Measurements from ENCODE around the gene MBD3. TPM values are rescaled to one million over a fixed set of nuclear protein-coding genes. Genes with fewer than 3 reads are reported as not detected.

MBD3 gene
- polyA plus RNA-seq, 12 donors = 40.7 to 68.7 (median 44.7) TPM; not detected in 1

Other genes starting within 250 kb of the MBD3 start
- 10 to 100 TPM in 11 of 12 donors, not detected in 1; 44.5 to 91.2 (median 61.1) TPM for gene NDUFS7, start 209.0 kb downstream of the MBD3 start, polyA plus RNA-seq (ENCODE audit: insufficient read length in 12 of 12)
- gene GAMT, start 191.3 kb downstream of the MBD3 start, polyA plus RNA-seq (ENCODE audit: insufficient read length in 12 of 12) = 100 to 1,000 TPM in 10 of 12 donors, 10 to 100 TPM in 1, not detected in 1; 83.4 to 279 (median 178) TPM
- gene DAZAP1, start 185.3 kb downstream of the MBD3 start, polyA plus RNA-seq (ENCODE audit: insufficient read length in 12 of 12) = 100 to 1,000 TPM in 1 of 12 donors, 10 to 100 TPM in 10, not detected in 1; 53.6 to 125 (median 62.2) TPM
- gene RPS15, start 154.5 kb downstream of the MBD3 start, polyA plus RNA-seq (ENCODE audit: insufficient read length in 12 of 12) = 1,000 to 10,000 TPM in 4 of 12 donors, 100 to 1,000 TPM in 7, not detected in 1; 661 to 1,382 (median 915) TPM
- gene APC2, start 142.7 kb downstream of the MBD3 start, polyA plus RNA-seq (ENCODE audit: insufficient read length in 12 of 12) = 1 to 10 TPM in 2 of 12 donors, under 1 TPM in 9, not detected in 1; 0.45 to 6.1 (median 0.74) TPM
- 10 to 100 TPM in 11 of 12 donors, not detected in 1; 13.1 to 23.4 (median 14.4) TPM for gene C19orf25, start 113.7 kb downstream of the MBD3 start, polyA plus RNA-seq (ENCODE audit: insufficient read length in 12 of 12)
- gene PCSK4, start 102.5 kb downstream of the MBD3 start, polyA plus RNA-seq (ENCODE audit: insufficient read length in 12 of 12) = 1 to 10 TPM in 3 of 12 donors, under 1 TPM in 7, not detected in 2; 0.52 to 3.3 (median 0.79) TPM
- gene REEP6, start 101.7 kb downstream of the MBD3 start, polyA plus RNA-seq (ENCODE audit: insufficient read length in 12 of 12) = 10 to 100 TPM in 1 of 12 donors, 1 to 10 TPM in 10, not detected in 1; 1.2 to 16.1 (median 1.7) TPM
- 10 to 100 TPM in 11 of 12 donors, not detected in 1; 10.4 to 20.2 (median 14.7) TPM for gene ADAMTSL5, start 79.8 kb downstream of the MBD3 start, polyA plus RNA-seq (ENCODE audit: insufficient read length in 12 of 12)
- gene PLK5, start 68.8 kb downstream of the MBD3 start, polyA plus RNA-seq (ENCODE audit: insufficient read length in 12 of 12) = under 1 TPM in 7 of 12 donors, not detected in 5; 0.17 to 0.78 (median 0.24) TPM
- 10 to 100 TPM in 11 of 12 donors, not detected in 1; 17.1 to 35.0 (median 21.8) TPM for gene MEX3D, start 24.5 kb downstream of the MBD3 start, polyA plus RNA-seq (ENCODE audit: insufficient read length in 12 of 12)
- 100 to 1,000 TPM in 6 of 12 donors, 10 to 100 TPM in 5, not detected in 1; 49.0 to 127 (median 106) TPM for gene UQCR11, start 12.6 kb upstream of the MBD3 start, polyA plus RNA-seq (ENCODE audit: insufficient read length in 12 of 12)
- gene TCF3, start 59.8 kb upstream of the MBD3 start, polyA plus RNA-seq (ENCODE audit: insufficient read length in 12 of 12) = 100 to 1,000 TPM in 10 of 12 donors, 10 to 100 TPM in 1, not detected in 1; 96.3 to 195 (median 120) TPM
- gene ONECUT3, start 160.6 kb upstream of the MBD3 start, polyA plus RNA-seq (ENCODE audit: insufficient read length in 12 of 12) = under 1 TPM in 6 of 12 donors, not detected in 6; 0.01 to 0.04 (median 0.04) TPM
- 1 to 10 TPM in 2 of 12 donors, under 1 TPM in 8, not detected in 2; 0.41 to 2.8 (median 0.62) TPM for gene ATP8B3, start 219.4 kb upstream of the MBD3 start, polyA plus RNA-seq (ENCODE audit: insufficient read length in 12 of 12)